IMR-90 (cell line): ENCODE data around the gene FGF12. TPM values are rescaled to one million over a fixed set of nuclear protein-coding genes. Genes with fewer than 3 reads are reported as not detected.

Experiments used
- ATAC-seq: fragments of 200-7000 bp; cut with Tn5 transposase; 2 replicates; pipeline ENCODE4 v1.9.1; 2020; ENCODE audit warnings: low read depth, mild to moderate bottlenecking, moderate library complexity
- BruUV-seq: library from RNA; stranded (reverse); fragments of 400-500 nt; replicated peaks from 2 replicates; lab custom pipeline; 2021; lab: Mats Ljungman, UMichigan
- CTCF ChIA-PET: fragments of 300-600 bp; formaldehyde crosslinking; extraction: SDS; loops from one replicate; lab custom pipeline; 2021; ENCODE audit warnings: antibody characterized with exemption; lab: Yijun Ruan, JAX
- POLR2A ChIA-PET: fragments of 300-600 bp; sonication (Branson Sonifier 250); formaldehyde crosslinking; loops from one replicate; lab custom pipeline; 2022; ENCODE audit warnings: antibody characterized with exemption; ENCODE audit not compliant: unreplicated experiment; lab: Charles Lee
- DNase-seq: peaks from one replicate; pipeline ENCODE4 v3.0.0; 2013
- H2AFZ ChIP-seq: replicated peaks from 2 replicates; pipeline ENCODE3; 2013; ENCODE audit warnings: low read length, mild to moderate bottlenecking; ENCODE audit not compliant: poor library complexity
- H2AK5ac ChIP-seq: 2 replicates; pipeline ENCODE4 v1.6.1; 2013; ENCODE audit warnings: low read depth, low read length, inconsistent platforms
- H2AK9ac ChIP-seq: replicated peaks from 2 replicates; pipeline ENCODE3; 2013; ENCODE audit warnings: mild to moderate bottlenecking, low read depth, low read length, moderate library complexity; ENCODE audit not compliant: poor library complexity
- H2BK120ac ChIP-seq: 2 replicates; pipeline ENCODE4 v1.6.1; 2013; ENCODE audit warnings: low read depth, low read length, inconsistent platforms
- H2BK15ac ChIP-seq: 3 replicates; pipeline ENCODE4 v1.6.1; 2013; ENCODE audit warnings: low read depth, low read length, inconsistent platforms
- H2BK20ac ChIP-seq: 2 replicates; pipeline ENCODE4 v1.6.1; 2013; ENCODE audit warnings: low read depth, mild to moderate bottlenecking, inconsistent platforms, low read length, moderate library complexity
- H2BK5ac ChIP-seq: 2 replicates; pipeline ENCODE4 v1.6.1; 2013; ENCODE audit warnings: mild to moderate bottlenecking, low read depth, low read length, inconsistent platforms; ENCODE audit not compliant: poor library complexity, severe bottlenecking
- H3K14ac ChIP-seq: replicated peaks from 2 replicates; pipeline ENCODE4 v1.6.1; 2013; ENCODE audit warnings: low read depth, low read length, inconsistent platforms
- H3K18ac ChIP-seq: 2 replicates; pipeline ENCODE4 v1.6.1; 2013; ENCODE audit warnings: low read depth, low read length, control low read depth
- H3K23ac ChIP-seq: 2 replicates; pipeline ENCODE4 v1.6.1; 2013; ENCODE audit warnings: low read depth, low read length, inconsistent platforms
- H3K27ac ChIP-seq: 2 replicates; pipeline ENCODE4 v1.5.1; 2013; ENCODE audit warnings: mild to moderate bottlenecking, control low read depth, low read length; ENCODE audit not compliant: insufficient read depth
- H3K27me3 ChIP-seq: 2 replicates; pipeline ENCODE4 v1.6.1; 2013; ENCODE audit warnings: low read length; ENCODE audit not compliant: control insufficient read depth, insufficient read depth
- H3K36me3 ChIP-seq: 2 replicates; pipeline ENCODE4 v1.6.1; 2013; ENCODE audit warnings: low read length, mixed read lengths; ENCODE audit not compliant: control insufficient read depth, insufficient read depth
- H3K4ac ChIP-seq: 2 replicates; pipeline ENCODE4 v1.6.1; 2013; ENCODE audit warnings: low read depth, low read length, inconsistent platforms
- H3K4me1 ChIP-seq: 2 replicates; pipeline ENCODE4 v1.6.1; 2013; ENCODE audit warnings: low read length, mixed read lengths; ENCODE audit not compliant: control insufficient read depth, insufficient read depth
- H3K4me2 ChIP-seq: 2 replicates; pipeline ENCODE4 v1.6.1; 2013; ENCODE audit warnings: low read depth, mild to moderate bottlenecking, control low read depth, low read length, moderate library complexity
- H3K4me3 ChIP-seq: 2 replicates; pipeline ENCODE4 v1.5.1; 2013; ENCODE audit warnings: low read depth, mild to moderate bottlenecking, control low read depth, low read length, moderate library complexity; ENCODE audit not compliant: insufficient read depth
- H3K56ac ChIP-seq: 2 replicates; pipeline ENCODE4 v1.6.1; 2013; ENCODE audit warnings: low read length, inconsistent platforms; ENCODE audit not compliant: insufficient read depth; ENCODE audit errors: extremely low read depth
- H3K79me1 ChIP-seq, 2 experiments: 2 replicates each; pipeline ENCODE4 v1.6.1; 2013; ENCODE audit warnings: low read length in 2 of 2, inconsistent platforms in 1 of 2, low read depth in 1 of 2
- H3K9ac ChIP-seq: 2 replicates; pipeline ENCODE4 v1.6.1; 2013; ENCODE audit warnings: low read depth, low read length, control low read depth
- H3K9me1 ChIP-seq: 2 replicates; pipeline ENCODE4 v1.6.1; 2013; ENCODE audit warnings: low read length, inconsistent platforms; ENCODE audit not compliant: insufficient read depth
- H3K9me3 ChIP-seq: 2 replicates; pipeline ENCODE4 v1.6.1; 2013; ENCODE audit warnings: low read length; ENCODE audit not compliant: control insufficient read depth, insufficient read depth
- H4K20me1 ChIP-seq: 2 replicates; pipeline ENCODE4 v1.6.1; 2013; ENCODE audit warnings: low read length, inconsistent platforms; ENCODE audit not compliant: insufficient read depth
- H4K5ac ChIP-seq: 2 replicates; pipeline ENCODE4 v1.6.1; 2013; ENCODE audit warnings: mild to moderate bottlenecking, low read depth, low read length, control low read depth
- H4K8ac ChIP-seq, 2 experiments: 2 replicates each; pipeline ENCODE4 v1.6.1; 2013; ENCODE audit warnings: low read depth in 2 of 2, low read length in 2 of 2, control low read depth in 1 of 2, inconsistent platforms in 1 of 2
- H4K91ac ChIP-seq: 2 replicates; pipeline ENCODE4 v1.6.1; 2013; ENCODE audit warnings: low read depth, low read length, inconsistent platforms; ENCODE audit not compliant: insufficient read depth
- BHLHE40 ChIP-seq: fragments of 150-350 bp; IDR thresholded peaks from 2 replicates; pipeline ENCODE4 v1.6.1; 2016; ENCODE audit warnings: mild to moderate bottlenecking, low read depth, low read length
- CEBPB ChIP-seq: IDR thresholded peaks from 2 replicates; pipeline ENCODE4 v1.6.1; 2012; ENCODE audit warnings: low read depth, low read length, improper control_type of control experiment
- ELK1 ChIP-seq: fragments of 150-350 bp; IDR thresholded peaks from 2 replicates; pipeline ENCODE4 v1.6.1; 2016; ENCODE audit warnings: low read depth, mild to moderate bottlenecking, low read length, moderate library complexity, borderline replicate concordance
- MAFK ChIP-seq: IDR thresholded peaks from 2 replicates; pipeline ENCODE4 v1.6.1; 2012; ENCODE audit warnings: low read depth, low read length, improper control_type of control experiment
- MAZ ChIP-seq: IDR thresholded peaks from 2 replicates; pipeline ENCODE4 v1.6.1; 2012; ENCODE audit warnings: low read depth, mild to moderate bottlenecking, low read length, improper control_type of control experiment, moderate library complexity, borderline replicate concordance
- NFE2L2 ChIP-seq: fragments of 150-350 bp; IDR thresholded peaks from 2 replicates; pipeline ENCODE4 v1.6.1; 2016; ENCODE audit warnings: low read depth, mild to moderate bottlenecking, low read length
- POLR2A ChIP-seq: IDR thresholded peaks from 2 replicates; pipeline ENCODE4 v1.6.1; 2012; ENCODE audit warnings: mild to moderate bottlenecking, low read depth, low read length
- RAD21 ChIP-seq: IDR thresholded peaks from 2 replicates; pipeline ENCODE4 v1.6.1; 2012; ENCODE audit warnings: low read length, improper control_type of control experiment
- RCOR1 ChIP-seq: IDR thresholded peaks from 2 replicates; pipeline ENCODE4 v1.6.1; 2012; ENCODE audit warnings: mild to moderate bottlenecking, low read length, improper control_type of control experiment; ENCODE audit not compliant: insufficient replicate concordance
- RFX5 ChIP-seq: IDR thresholded peaks from 2 replicates; pipeline ENCODE4 v1.8.0; 2012; ENCODE audit warnings: low read depth, mild to moderate bottlenecking, low read length, moderate library complexity
- SMC3 ChIP-seq: fragments of 150-350 bp; IDR thresholded peaks from 2 replicates; pipeline ENCODE4 v1.6.1; 2016; ENCODE audit warnings: low read depth, mild to moderate bottlenecking, antibody characterized with exemption, low read length, moderate library complexity
- USF2 ChIP-seq: fragments of 150-350 bp; IDR thresholded peaks from 2 replicates; pipeline ENCODE4 v1.6.1; 2017; ENCODE audit warnings: mild to moderate bottlenecking, antibody characterized with exemption, low read length, low read depth
- WGBS, 2 experiments: methylation state at CpG; one replicate each; pipeline versions ENCODE4 v1.1.5 to v1.1.7; 2013; ENCODE audit warnings: missing lambda C conversion rate in 2 of 2; ENCODE audit not compliant: insufficient read length in 1 of 2; ENCODE audit errors: extremely low coverage in 2 of 2; 5-methylcytosine and 5-hydroxymethylcytosine counted together
- dilution Hi-C: fragments of 300-500 bp; cut with HindIII; formaldehyde crosslinking; loops from one replicate; pipeline ENCODE4 v1.14.3; 2018; ENCODE audit warnings: low sequenced_read_pairs; ENCODE audit not compliant: unreplicated experiment
- in situ Hi-C: fragments of 300-500 bp; cut with MboI; formaldehyde crosslinking; loops from 3 replicates; pipeline ENCODE4 v1.14.3; 2019; ENCODE audit warnings: low sequenced_read_pairs, inconsistent platforms, mixed read lengths
- intact Hi-C: fragments of 100-400 bp; cut with micrococcal nuclease; formaldehyde crosslinking; loops from 2 replicates; pipeline ENCODE4 v1.10.0; 2022
- polyA plus RNA-seq, 3 experiments: library from polyadenylated mRNA; depleted of rRNA; stranded (reverse); fragments of >200 nt; gene quantifications; 2 replicates each; pipeline ENCODE4 v1.2.3, GENCODE V29; 2012; ENCODE audit warnings: low replicate concordance in 1 of 3
- total RNA-seq: library from RNA; depleted of rRNA; stranded (reverse); fragments of >200 nt; gene quantifications from 2 replicates; pipeline ENCODE4 v1.2.3, GENCODE V29; 2012
- TF ChIP-seq, protein P1 (sequence below): conservative IDR thresholded peaks from 2 replicates; pipeline ENCODE4 v1.5.1; 2012; ENCODE audit warnings: mild to moderate bottlenecking, low read depth, low read length, improper control_type of control experiment

FGF12 gene
- total and polyA plus RNA-seq, 2 of the 4 experiments (the other 2 are of a cell fraction) = not detected

DNA sequence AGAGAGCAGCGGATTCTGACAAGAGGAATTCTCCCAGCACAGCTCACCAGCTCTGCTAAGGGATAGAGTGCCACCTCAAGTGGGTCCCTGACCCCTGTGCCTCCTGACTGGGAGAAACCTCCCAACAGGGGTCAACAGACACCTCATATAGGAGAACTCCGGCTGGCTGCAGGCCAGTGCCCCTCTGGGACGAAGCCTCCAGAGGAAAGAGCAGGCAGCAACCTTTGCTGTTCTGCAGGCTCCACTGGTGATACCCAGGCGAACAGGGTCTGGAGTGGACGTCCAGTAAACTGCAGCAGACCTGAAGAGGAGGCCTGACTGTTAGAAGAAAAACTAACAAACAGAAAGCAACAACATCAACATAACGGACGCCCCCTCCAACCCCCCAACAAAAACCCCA lies 31.3 kb upstream of the FGF12 start:
- H2BK20ac ChIP-seq = no peak overlapping the region
- no TSS peak for BruUV-seq
- no peak overlapping the region for H2AK9ac ChIP-seq
- H2AK5ac ChIP-seq = no peak overlapping the region
- H4K91ac ChIP-seq = no peak overlapping the region
- no peak overlapping the region for H2AFZ ChIP-seq
- WGBS, 2 experiments = 49% methylated on average over 3 of the region's 7 CpGs; no CpG with 5 or more reads in 1 of the 2 experiments
- H3K4me1 ChIP-seq = no peaks in the 10 kb centered on the region
- POLR2A ChIA-PET = no interaction called here
- ATAC-seq (no peak), DNase-seq (no peak)
- no peaks in the 10 kb centered on the region for H3K9me1 ChIP-seq
- no peak overlapping the region for H2BK120ac ChIP-seq
- no peak overlapping the region for H2BK15ac ChIP-seq
- H3K27me3 ChIP-seq = no peaks in the 10 kb centered on the region
- TF ChIP-seq RAD21 (no peak), USF2 (no peak), NFE2L2 (no peak), ELK1 (no peak), SMC3 (no peak), RCOR1 (no peak), POLR2A (no peak), MAFK (no peak), MAZ (no peak), CEBPB (no peak), BHLHE40 (no peak), RFX5 (no peak)
- TF ChIP-seq, protein P1, sequence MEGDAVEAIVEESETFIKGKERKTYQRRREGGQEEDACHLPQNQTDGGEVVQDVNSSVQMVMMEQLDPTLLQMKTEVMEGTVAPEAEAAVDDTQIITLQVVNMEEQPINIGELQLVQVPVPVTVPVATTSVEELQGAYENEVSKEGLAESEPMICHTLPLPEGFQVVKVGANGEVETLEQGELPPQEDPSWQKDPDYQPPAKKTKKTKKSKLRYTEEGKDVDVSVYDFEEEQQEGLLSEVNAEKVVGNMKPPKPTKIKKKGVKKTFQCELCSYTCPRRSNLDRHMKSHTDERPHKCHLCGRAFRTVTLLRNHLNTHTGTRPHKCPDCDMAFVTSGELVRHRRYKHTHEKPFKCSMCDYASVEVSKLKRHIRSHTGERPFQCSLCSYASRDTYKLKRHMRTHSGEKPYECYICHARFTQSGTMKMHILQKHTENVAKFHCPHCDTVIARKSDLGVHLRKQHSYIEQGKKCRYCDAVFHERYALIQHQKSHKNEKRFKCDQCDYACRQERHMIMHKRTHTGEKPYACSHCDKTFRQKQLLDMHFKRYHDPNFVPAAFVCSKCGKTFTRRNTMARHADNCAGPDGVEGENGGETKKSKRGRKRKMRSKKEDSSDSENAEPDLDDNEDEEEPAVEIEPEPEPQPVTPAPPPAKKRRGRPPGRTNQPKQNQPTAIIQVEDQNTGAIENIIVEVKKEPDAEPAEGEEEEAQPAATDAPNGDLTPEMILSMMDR = no peak
- no peak overlapping the region for H3K9ac ChIP-seq
- no peak overlapping the region for H3K4me3 ChIP-seq
- no peaks in the 10 kb centered on the region for H3K79me1 ChIP-seq
- no peak overlapping the region for H3K18ac ChIP-seq
- H3K23ac ChIP-seq = no peak overlapping the region
- in situ Hi-C loops (no loop called here), dilution Hi-C loops (no loop called here), intact Hi-C loops (no loop called here)
- CTCF ChIA-PET = interaction anchor here (0.6 to 0.7 kb wide), 2 partner anchors 197 to 223 kb away, joined by 3 to 4 read pairs; no protein-coding TSS in a partner anchor
- H2BK5ac ChIP-seq = no peak overlapping the region
- no peak overlapping the region for H3K56ac ChIP-seq
- no peak overlapping the region for H4K8ac ChIP-seq
- no peak overlapping the region for H3K14ac ChIP-seq
- H3K4me2 ChIP-seq = no peak overlapping the region
- H3K9me3 ChIP-seq = peaks cover 2% of the 10 kb centered on the region; the same call in 1 of the 2 replicates
- no peaks in the 10 kb centered on the region for H3K36me3 ChIP-seq
- no peak overlapping the region for H3K27ac ChIP-seq
- H4K20me1 ChIP-seq = no peaks in the 10 kb centered on the region
- H3K4ac ChIP-seq = no peak overlapping the region
- H4K5ac ChIP-seq = no peak overlapping the region
